Neural progenitor cell (in vitro differentiated cells): Measurements from ENCODE around the gene ELAVL3. TPM values are rescaled to one million over a fixed set of nuclear protein-coding genes. Genes with fewer than 3 reads are reported as not detected.

Source experiments
- DNase-seq: peaks from one replicate; pipeline ENCODE4 v3.0.0-alpha.2; 2016; ENCODE audit warnings: low spot score
- H2AFZ ChIP-seq: fragments of 200-600 bp; sonication (generic); replicated peaks from 2 replicates; pipeline ENCODE4 v1.6.1; 2016; ENCODE audit warnings: antibody characterized with exemption
- H3F3A ChIP-seq: fragments of 200-600 bp; sonication (generic); 2 replicates; pipeline ENCODE4 v1.6.1; 2016; ENCODE audit warnings: antibody characterized with exemption, low read depth
- H3K27ac ChIP-seq: fragments of 200-600 bp; sonication (generic); 2 replicates; pipeline ENCODE4 v1.5.1; 2016; ENCODE audit warnings: mild to moderate bottlenecking
- H3K27me3 ChIP-seq: fragments of 200-600 bp; sonication (generic); 2 replicates; pipeline ENCODE4 v1.6.1; 2016; ENCODE audit warnings: mild to moderate bottlenecking, moderate library complexity
- H3K36me3 ChIP-seq: fragments of 200-600 bp; sonication (generic); 2 replicates; pipeline ENCODE4 v1.5.1; 2016
- H3K4me1 ChIP-seq: fragments of 200-600 bp; sonication (generic); 2 replicates; pipeline ENCODE4 v1.6.1; 2016; ENCODE audit warnings: mixed run types
- H3K4me2 ChIP-seq: fragments of 200-600 bp; sonication (generic); 2 replicates; pipeline ENCODE4 v1.6.1; 2016
- H3K4me3 ChIP-seq: fragments of 200-600 bp; sonication (generic); 2 replicates; pipeline ENCODE4 v1.5.1; 2016
- H3K79me2 ChIP-seq: fragments of 200-600 bp; sonication (generic); 2 replicates; pipeline ENCODE4 v1.6.1; 2016; ENCODE audit warnings: low read depth
- H3K9ac ChIP-seq: fragments of 200-600 bp; sonication (generic); 2 replicates; pipeline ENCODE4 v1.6.1; 2016
- H3K9me3 ChIP-seq: fragments of 200-600 bp; sonication (generic); 2 replicates; pipeline ENCODE4 v1.5.1; 2016; ENCODE audit warnings: low read depth
- H4K20me1 ChIP-seq: fragments of 200-600 bp; sonication (generic); 2 replicates; pipeline ENCODE4 v1.6.1; 2016; ENCODE audit warnings: low read depth
- H3K27ac Mint-ChIP-seq: 3 replicates; pipeline ENCODE4 v1.8.0; 2021; ENCODE audit warnings: mixed read lengths
- H3K27me3 Mint-ChIP-seq: 2 replicates; pipeline ENCODE4 v1.8.0; 2022; ENCODE audit warnings: low read depth, mild to moderate bottlenecking, inconsistent platforms, moderate library complexity, mixed read lengths; ENCODE audit not compliant: insufficient read depth
- H3K36me3 Mint-ChIP-seq: 3 replicates; pipeline ENCODE4 v1.8.0; 2021; ENCODE audit warnings: mixed read lengths
- H3K4me1 Mint-ChIP-seq: 3 replicates; pipeline ENCODE4 v1.8.0; 2021; ENCODE audit warnings: mixed read lengths
- H3K4me3 Mint-ChIP-seq: 3 replicates; pipeline ENCODE4 v1.8.0; 2021; ENCODE audit warnings: mild to moderate bottlenecking, moderate library complexity, mixed read lengths
- H3K9me3 Mint-ChIP-seq: 3 replicates; pipeline ENCODE4 v1.8.0; 2020; ENCODE audit warnings: mixed read lengths
- CTCF ChIP-seq: fragments of 200-600 bp; sonication (generic); IDR thresholded peaks from 2 replicates; pipeline ENCODE4 v1.5.1; 2017; ENCODE audit warnings: antibody characterized with exemption, mild to moderate bottlenecking
- EZH2 ChIP-seq: fragments of 200-600 bp; sonication (generic); IDR thresholded peaks from 2 replicates; pipeline ENCODE4 v1.6.1; 2017; ENCODE audit warnings: antibody characterized with exemption, mild to moderate bottlenecking, moderate library complexity
- EZH2phosphoT487 ChIP-seq: fragments of 200-600 bp; sonication (generic); IDR thresholded peaks from 2 replicates; pipeline ENCODE4 v1.6.1; 2017; ENCODE audit warnings: antibody characterized with exemption
- total RNA-seq: library from RNA; depleted of rRNA; stranded (reverse); fragments of >200 nt; gene quantifications from 2 replicates; pipeline ENCODE4 v1.2.3, GENCODE V29; 2015; ENCODE audit warnings: low replicate concordance

Gene ELAVL3
- total RNA-seq, 1 donor from 2014 or later, result not detected

- H3K27ac Mint-ChIP-seq, result peak overlapping the region; percentile 68
- TF ChIP-seq EZH2 (no peak), CTCF (peak; percentile 74)
Measured at GRCh38 chr19:11453468-11454341, 27.1 kb downstream of the ELAVL3 start.

GRCh38 chr19:11452620-11453310 lies 28.1 kb downstream of the ELAVL3 start:
- peaks cover 22% of the 10 kb centered on the region for H3K4me1 ChIP-seq
- no peaks in the 10 kb centered on the region for H3K9me3 ChIP-seq
- DNase-seq, result peak; percentile 45
- Mint-ChIP-seq H3K27ac (peak overlapping the region; percentile 48), H3K9me3 (no peaks in the 10 kb centered on the region), H3K4me3 (no peak overlapping the region), H3K4me1 (peaks cover 21% of the 10 kb centered on the region), H3K27me3 (peaks cover 7% of the 10 kb centered on the region), H3K36me3 (peaks cover 2% of the 10 kb centered on the region)
- H3K4me3 ChIP-seq, result no peak overlapping the region
- H3K36me3 ChIP-seq, result no peaks in the 10 kb centered on the region
- no peaks in the 10 kb centered on the region for H3K27me3 ChIP-seq
- no peak overlapping the region for H3K9ac ChIP-seq
- H3K79me2 ChIP-seq, result no peaks in the 10 kb centered on the region
- H3F3A ChIP-seq, result peaks cover 24% of the 10 kb centered on the region
- H3K4me2 ChIP-seq, result peak overlapping the region; percentile 67
- H4K20me1 ChIP-seq, result no peaks in the 10 kb centered on the region
- H2AFZ ChIP-seq, result peak overlapping the region; percentile 57
- no peak overlapping the region for H3K27ac ChIP-seq
- TF ChIP-seq EZH2phosphoT487 (no peak), CTCF (peak; percentile 44), EZH2 (no peak)

More at GRCh38 chr19:11453468-11454341, 27.1 kb downstream of the ELAVL3 start:
- Histone ChIP-seq H3K27ac (no peak overlapping the region), H4K20me1 (no peaks in the 10 kb centered on the region), H3K9ac (no peak overlapping the region), H3K9me3 (no peaks in the 10 kb centered on the region), H3F3A (peaks cover 24% of the 10 kb centered on the region), H3K27me3 (no peaks in the 10 kb centered on the region), H3K36me3 (no peaks in the 10 kb centered on the region), H3K79me2 (no peaks in the 10 kb centered on the region), H2AFZ (no peak overlapping the region), H3K4me3 (no peak overlapping the region), H3K4me2 (no peak overlapping the region), H3K4me1 (peaks cover 22% of the 10 kb centered on the region)
- peaks cover 7% of the 10 kb centered on the region for H3K27me3 Mint-ChIP-seq
- peak; percentile 63 for DNase-seq
- H3K9me3 Mint-ChIP-seq, result no peaks in the 10 kb centered on the region
- peaks cover 2% of the 10 kb centered on the region for H3K36me3 Mint-ChIP-seq
- H3K4me3 Mint-ChIP-seq, result no peak overlapping the region
- peaks cover 21% of the 10 kb centered on the region for H3K4me1 Mint-ChIP-seq

GRCh38 chr19:11451871-11452619 lies 28.8 kb downstream of the ELAVL3 start:
- TF ChIP-seq CTCF, result no peak
- no peak for TF ChIP-seq EZH2
- TF ChIP-seq EZH2phosphoT487, result no peak
- Mint-ChIP-seq H3K27ac (peak overlapping the region; percentile 48), H3K36me3 (peaks cover 2% of the 10 kb centered on the region), H3K27me3 (peaks cover 4% of the 10 kb centered on the region), H3K4me3 (peak overlapping the region; percentile 61), H3K4me1 (peaks cover 21% of the 10 kb centered on the region), H3K9me3 (no peaks in the 10 kb centered on the region)
- Histone ChIP-seq H3K27ac (peak overlapping the region; percentile 85), H3K4me1 (peaks cover 22% of the 10 kb centered on the region), H3K4me3 (no peak overlapping the region), H3K9me3 (no peaks in the 10 kb centered on the region), H3K9ac (no peak overlapping the region), H3F3A (peaks cover 24% of the 10 kb centered on the region), H3K4me2 (peak overlapping the region; percentile 67), H3K27me3 (no peaks in the 10 kb centered on the region), H3K36me3 (no peaks in the 10 kb centered on the region), H3K79me2 (no peaks in the 10 kb centered on the region), H2AFZ (peak overlapping the region; percentile 72), H4K20me1 (no peaks in the 10 kb centered on the region)
- DNase-seq, result peak; percentile 27
